ENCODE measurements around the gene KRTAP5-5.

DNA sequence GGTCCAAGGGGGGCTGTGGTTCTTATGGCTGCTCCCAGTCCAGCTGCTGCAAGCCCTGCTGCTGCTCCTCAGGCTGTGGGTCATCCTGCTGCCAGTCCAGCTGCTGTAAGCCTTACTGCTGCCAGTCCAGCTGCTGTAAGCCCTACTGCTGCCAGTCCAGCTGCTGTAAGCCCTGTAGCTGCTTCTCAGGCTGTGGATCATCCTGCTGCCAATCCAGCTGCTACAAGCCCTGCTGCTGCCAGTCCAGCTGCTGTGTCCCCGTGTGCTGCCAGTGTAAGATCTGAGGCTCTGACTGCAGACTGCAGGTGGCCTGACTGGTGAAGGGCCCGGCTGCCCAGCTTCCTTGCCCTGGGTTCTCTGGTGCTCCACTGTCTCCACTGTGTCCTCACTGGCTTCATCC lies 696 bp downstream of the KRTAP5-5 start:
- TF ChIP-seq, protein P1, sequence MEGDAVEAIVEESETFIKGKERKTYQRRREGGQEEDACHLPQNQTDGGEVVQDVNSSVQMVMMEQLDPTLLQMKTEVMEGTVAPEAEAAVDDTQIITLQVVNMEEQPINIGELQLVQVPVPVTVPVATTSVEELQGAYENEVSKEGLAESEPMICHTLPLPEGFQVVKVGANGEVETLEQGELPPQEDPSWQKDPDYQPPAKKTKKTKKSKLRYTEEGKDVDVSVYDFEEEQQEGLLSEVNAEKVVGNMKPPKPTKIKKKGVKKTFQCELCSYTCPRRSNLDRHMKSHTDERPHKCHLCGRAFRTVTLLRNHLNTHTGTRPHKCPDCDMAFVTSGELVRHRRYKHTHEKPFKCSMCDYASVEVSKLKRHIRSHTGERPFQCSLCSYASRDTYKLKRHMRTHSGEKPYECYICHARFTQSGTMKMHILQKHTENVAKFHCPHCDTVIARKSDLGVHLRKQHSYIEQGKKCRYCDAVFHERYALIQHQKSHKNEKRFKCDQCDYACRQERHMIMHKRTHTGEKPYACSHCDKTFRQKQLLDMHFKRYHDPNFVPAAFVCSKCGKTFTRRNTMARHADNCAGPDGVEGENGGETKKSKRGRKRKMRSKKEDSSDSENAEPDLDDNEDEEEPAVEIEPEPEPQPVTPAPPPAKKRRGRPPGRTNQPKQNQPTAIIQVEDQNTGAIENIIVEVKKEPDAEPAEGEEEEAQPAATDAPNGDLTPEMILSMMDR (IDR thresholded peaks at IDR 0.05) = no peak
- no peak for TF ChIP-seq POLR2A (IDR thresholded peaks at IDR 0.05)

Data from lower leg skin (tissue), 3 donors.